ENCODE data around the gene KRTAP4-1.

GRCh38 chr17:41140360-41141131, 44.2 kb downstream of the KRTAP4-1 start, which contains the start of gene KRTAP4-6:
- TF ChIP-seq CTCF (IDR thresholded peaks at IDR 0.05) (no peak), POLR2A (IDR thresholded peaks at IDR 0.05) (no peak), POLR2AphosphoS5 (IDR thresholded peaks at IDR 0.05) (no peak), EP300 (IDR thresholded peaks at IDR 0.05) (no peak)

All from upper lobe of left lung (tissue), 4 donors.